ENCODE data around the gene CTRL.
A peak's percentile ranks its signal among the peaks of the same experiment; 100 is the strongest.
"Not testable (repeated sequence)": the region's sequence is repeated elsewhere in the genome, so short reads cannot be mapped to it uniquely, and the experiment has no call there.

CTRL gene

GRCh38 chr16:67922740-67923139, 8.9 kb downstream of the CTRL start:
- DNase-seq, result peak; percentile 72 to 80

GRCh38 chr16:67922221-67922620, 9.4 kb downstream of the CTRL start:
- DNase-seq, result no peak

GRCh38 chr16:67919622-67920221, 11.9 kb downstream of the CTRL start:
- no peak for DNase-seq

GRCh38 chr16:67917852-67918236, 13.8 kb downstream of the CTRL start:
- no peak for DNase-seq

- no peak for DNase-seq
These were observed 14.4 kb downstream of the CTRL start for GRCh38 chr16:67917140-67917851.

- DNase-seq, result no peak
These were observed 15.6 kb downstream of the CTRL start for GRCh38 chr16:67915831-67916723.

- DNase-seq, result not testable (repeated sequence)
These were observed 16.2 kb downstream of the CTRL start for GRCh38 chr16:67915496-67915769.

GRCh38 chr16:67914758-67915495, 16.7 kb downstream of the CTRL start:
- DNase-seq, result no peak

- no peak for DNase-seq
These were observed 21.5 kb downstream of the CTRL start for GRCh38 chr16:67910158-67910557.

- no peak for DNase-seq
These were observed 22.5 kb downstream of the CTRL start for GRCh38 chr16:67909056-67909742.

GRCh38 chr16:67907397-67908180, 24.1 kb downstream of the CTRL start:
- DNase-seq, result no peak

GRCh38 chr16:67902831-67903230, 28.8 kb downstream of the CTRL start:
- DNase-seq, result no peak

- no peak for DNase-seq
These were observed 29.9 kb downstream of the CTRL start for GRCh38 chr16:67901734-67902133.

- no peak for DNase-seq
These were observed 34.4 kb downstream of the CTRL start for GRCh38 chr16:67897231-67897630.

- no peak for DNase-seq
These were observed 37.8 kb downstream of the CTRL start for GRCh38 chr16:67893743-67894399.

GRCh38 chr16:67892899-67893742, 38.5 kb downstream of the CTRL start, which contains the start of gene PSKH1:
Gene PSKH1, plus strand, starts transcription at chr16:67893254. Its CDS starts 15,496 bp downstream, at chr16:67908750.
- peak; percentile 97 to 98 for DNase-seq

GRCh38 chr16:67892375-67892774, 39.3 kb downstream of the CTRL start:
- DNase-seq, result no peak

- no peak for DNase-seq
These were observed 43.3 kb downstream of the CTRL start for GRCh38 chr16:67888331-67888730.

- no peak for DNase-seq
These were observed 45.3 kb downstream of the CTRL start for GRCh38 chr16:67886387-67886786.

GRCh38 chr16:67885976-67886375, 45.7 kb downstream of the CTRL start:
- DNase-seq, result no peak
